HG03039 (cell line): Measurements from ENCODE around the gene AS3MT.
"Not testable (repeated sequence)": the region's sequence is repeated elsewhere in the genome, so short reads cannot be mapped to it uniquely, and the experiment has no call there.

ENCODE experiments used
- ATAC-seq: cut with Tn5 transposase; IDR thresholded peaks from one replicate; pipeline ENCODE4 v1.9.1; 2021; ENCODE audit warnings: mild to moderate bottlenecking, moderate library complexity; ENCODE audit not compliant: unreplicated experiment

The AS3MT gene

GRCh38 chr10:102869258-102870198 lies at the start of gene AS3MT:
AS3MT (plus strand) TSS chr10:102869470; CDS start chr10:102869593, 123 bp downstream.
- no peak for ATAC-seq

- not testable (repeated sequence) for ATAC-seq
These were observed 49.3 kb upstream of the AS3MT start for GRCh38 chr10:102820008-102820407.

- ATAC-seq: no peak
These were observed 47.0 kb upstream of the AS3MT start for GRCh38 chr10:102822222-102822621.

GRCh38 chr10:102824664-102825063 lies 44.6 kb upstream of the AS3MT start:
- no peak for ATAC-seq

GRCh38 chr10:102826148-102826796 lies 43.0 kb upstream of the AS3MT start:
- ATAC-seq: no peak

- ATAC-seq: no peak
These were observed 41.7 kb upstream of the AS3MT start for GRCh38 chr10:102827597-102827975.

GRCh38 chr10:102831322-102832071 lies 37.8 kb upstream of the AS3MT start:
- ATAC-seq: no peak

- ATAC-seq: no peak
These were observed 37.0 kb upstream of the AS3MT start for GRCh38 chr10:102832248-102832647.

GRCh38 chr10:102832987-102833386 lies 36.3 kb upstream of the AS3MT start:
- ATAC-seq: no peak

- no peak for ATAC-seq
These were observed 35.1 kb upstream of the AS3MT start for GRCh38 chr10:102834143-102834542.

GRCh38 chr10:102835007-102835482 lies 34.2 kb upstream of the AS3MT start:
- ATAC-seq: no peak

- no peak for ATAC-seq
These were observed 32.0 kb upstream of the AS3MT start, which contains the start of gene CYP17A1 for GRCh38 chr10:102837230-102837721. CYP17A1 (minus strand) TSS chr10:102837413; CDS start chr10:102837361, 52 bp downstream.

- not testable (repeated sequence) for ATAC-seq
These were observed 30.9 kb upstream of the AS3MT start for GRCh38 chr10:102838276-102838927.

GRCh38 chr10:102841827-102842345 lies 27.4 kb upstream of the AS3MT start:
- ATAC-seq: no peak

- not testable (repeated sequence) for ATAC-seq
These were observed 26.1 kb upstream of the AS3MT start for GRCh38 chr10:102843139-102843538.

GRCh38 chr10:102844190-102844776 lies 25.0 kb upstream of the AS3MT start:
- not testable (repeated sequence) for ATAC-seq

- ATAC-seq: no peak
These were observed 23.8 kb upstream of the AS3MT start for GRCh38 chr10:102845352-102845902.

GRCh38 chr10:102850025-102850518 lies 19.2 kb upstream of the AS3MT start:
- no peak for ATAC-seq

- ATAC-seq: not testable (repeated sequence)
These were observed 16.0 kb upstream of the AS3MT start for GRCh38 chr10:102853237-102853636.
